ENCODE measurements around the gene HES4. TPM values are rescaled to one million over a fixed set of nuclear protein-coding genes. Genes with fewer than 3 reads are reported as not detected.

The HES4 gene
- total and polyA plus RNA-seq, 2 of the 13 experiments (the other 11 are each of a cell fraction or from before 2014, with no cell fraction given): 8.8 to 10.6 TPM

- in situ Hi-C loops (cut with HindIII; ENCODE audit: extremely low pct_ligation_motif_present, low pct_unique_long_range_greater_than_20kb): no loop called here
- CTCF ChIA-PET (ENCODE audit: low intra/inter-chr PET ratio, low total read pairs): no interaction called here
These were observed 20.2 kb downstream of the HES4 start for GRCh38 chr1:979744-980072.

More at GRCh38 chr1:979744-980072, 20.2 kb downstream of the HES4 start:
- ATAC-seq: no peak
- no peak for FAIRE-seq
- H2AFZ ChIP-seq (ENCODE audit: low read length): no peak overlapping the region
- H3K9me3 ChIP-seq (ENCODE audit: low read length): no peaks in the 10 kb centered on the region
- H3K4me2 ChIP-seq (ENCODE audit: low read depth, low read length): peak overlapping the region; percentile 74
- no peaks in the 10 kb centered on the region for H3K36me3 ChIP-seq (replicated peaks in 1 of 2; ENCODE audit: control insufficient read depth in 1 of 2, insufficient read depth in 2 of 2, low read length in 2 of 2)
- peak overlapping the region in 1 of 3 experiments; percentile 70; a peak in 1 of 6 replicates for H3K4me3 ChIP-seq (replicated peaks in 1 of 3; ENCODE audit: insufficient read depth in 1 of 3, low read depth in 2 of 3, low read length in 3 of 3)
- peaks cover 55% of the 10 kb centered on the region for H3K4me1 ChIP-seq (ENCODE audit: insufficient read depth, low read length)
- 73% methylated on average over 5 of the region's 9 CpGs for WGBS (ENCODE audit: low lambda C conversion rate)
- H3K9ac ChIP-seq (ENCODE audit: insufficient read depth, low read depth, low read length): no peak overlapping the region
- POLR2A ChIA-PET: no interaction called here
- intact Hi-C loops (cut with micrococcal nuclease; ENCODE audit: unreplicated experiment): no loop called here
- TF ChIP-seq ZBTB38 (CRISPR knock-in tag; IDR thresholded peaks at IDR 0.05) (peak; percentile 54; the same call in 1 of the 2 replicates), ZNF318 (CRISPR knock-in tag; IDR thresholded peaks at IDR 0.05) (no peak), ZMYM2 (CRISPR knock-in tag; IDR thresholded peaks at IDR 0.05) (0 out of 2 replicates have a peak, but pooled peaks have one; percentile 17)
- no peak overlapping the region for H3K27ac ChIP-seq (ENCODE audit: extremely low read length, insufficient read depth, low read length)
- no TSS peak for BruUV-seq (replicated peaks)
- H3K79me2 ChIP-seq (ENCODE audit: insufficient read depth, low read length): no peaks in the 10 kb centered on the region
- H4K20me1 ChIP-seq (ENCODE audit: insufficient read depth, low read length): no peaks in the 10 kb centered on the region
- peaks cover 22 to 50% of the 10 kb centered on the region in 2 experiments for H3K27me3 ChIP-seq (ENCODE audit: control insufficient read depth in 1 of 2, insufficient read depth in 2 of 2, low read length in 2 of 2)
- no peak for DNase-seq (ENCODE audit: low spot score)

All from HepG2 (cell line).